ENCODE measurements around the gene LYPD6B. TPM values are rescaled to one million over a fixed set of nuclear protein-coding genes. Genes with fewer than 3 reads are reported as not detected.

LYPD6B gene
- total RNA-seq, 1 experiment from 2014 or later = 0.37 TPM

DNA sequence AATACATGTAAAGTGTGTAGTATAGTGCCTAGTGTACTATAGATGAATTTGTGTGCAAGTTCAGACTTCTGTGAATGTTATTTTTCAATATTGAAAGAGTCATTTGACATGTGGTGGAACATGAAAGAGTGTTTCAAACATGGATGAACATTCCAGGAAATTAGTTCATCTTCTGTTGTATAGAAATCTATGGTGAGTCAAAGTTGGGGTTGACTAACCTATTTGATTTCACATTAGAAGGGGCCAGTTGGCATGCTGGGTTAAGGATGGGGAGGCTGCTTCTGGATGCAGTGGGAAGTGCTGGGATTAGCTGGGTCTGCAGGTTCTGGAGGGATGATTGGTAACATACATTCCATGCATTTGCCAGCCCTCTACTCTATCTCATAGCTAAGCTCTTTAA lies 50.6 kb downstream of the LYPD6B start:
- H3K4me3 Mint-ChIP-seq (ENCODE audit: unreplicated experiment) = no peak overlapping the region

DNA sequence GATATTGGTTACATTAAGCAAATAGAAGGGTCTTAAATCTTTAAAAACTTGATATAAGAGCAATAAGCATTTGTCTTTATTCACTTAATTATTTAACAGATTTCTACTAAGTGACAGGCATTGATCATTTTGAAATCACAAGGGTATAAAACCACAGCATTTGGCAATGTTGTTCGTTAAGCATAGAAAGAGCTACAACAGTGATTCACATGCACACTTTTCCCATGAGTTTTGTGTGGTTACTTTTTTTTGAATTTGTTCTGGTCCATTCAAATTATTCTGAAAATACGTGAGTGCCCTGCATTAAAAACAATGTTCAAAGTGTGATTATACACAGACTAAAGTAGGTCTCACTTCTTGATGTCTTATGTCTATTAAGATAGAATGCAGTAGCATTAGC lies 52.2 kb downstream of the LYPD6B start:
- CTCF ChIA-PET = interaction anchor here (0.6 to 0.7 kb wide), 2 partner anchors 71 to 213 kb away, joined by 3 to 4 read pairs; no protein-coding TSS in a partner anchor
- Mint-ChIP-seq H3K36me3 (ENCODE audit: insufficient read depth, unreplicated experiment) (no peaks in the 10 kb centered on the region), H3K4me3 (ENCODE audit: unreplicated experiment) (no peak overlapping the region), H3K27ac (ENCODE audit: low read depth, unreplicated experiment) (no peak overlapping the region), H3K9me3 (ENCODE audit: unreplicated experiment) (no peaks in the 10 kb centered on the region), H3K27me3 (ENCODE audit: insufficient read depth, unreplicated experiment) (peaks cover 4% of the 10 kb centered on the region), H3K4me1 (ENCODE audit: insufficient read depth, unreplicated experiment) (no peaks in the 10 kb centered on the region)
- POLR2A ChIA-PET = no interaction called here
- intact Hi-C loops (cut with micrococcal nuclease) = no loop called here
- DNase-seq (ENCODE audit: unreplicated experiment) = no peak
- BruUV-seq (replicated peaks) = no TSS peak
- no peak for TF ChIP-seq CTCF (IDR thresholded peaks at IDR 0.05; ENCODE audit: unreplicated experiment)

More for the DNA sequence above, 50.6 kb downstream of the LYPD6B start:
- H3K9me3 Mint-ChIP-seq (ENCODE audit: unreplicated experiment) = no peaks in the 10 kb centered on the region
- POLR2A ChIA-PET = no interaction called here
- CTCF ChIA-PET = interaction anchor here (0.8 to 1.5 kb wide), 3 partner anchors 11 to 99 kb away, joined by 3 to 4 read pairs (median 3); no protein-coding TSS in a partner anchor
- no peaks in the 10 kb centered on the region for H3K4me1 Mint-ChIP-seq (ENCODE audit: insufficient read depth, unreplicated experiment)
- intact Hi-C loops (cut with micrococcal nuclease) = loop anchor here (10.0 kb wide), 1 partner anchor 226 kb away; no protein-coding TSS in a partner anchor
- no TSS peak for BruUV-seq (replicated peaks)
- H3K36me3 Mint-ChIP-seq (ENCODE audit: insufficient read depth, unreplicated experiment) = no peaks in the 10 kb centered on the region
- no peak overlapping the region for H3K27ac Mint-ChIP-seq (ENCODE audit: low read depth, unreplicated experiment)
- DNase-seq (ENCODE audit: unreplicated experiment) = no peak
- no peak for TF ChIP-seq CTCF (IDR thresholded peaks at IDR 0.05; ENCODE audit: unreplicated experiment)
- no peaks in the 10 kb centered on the region for H3K27me3 Mint-ChIP-seq (ENCODE audit: insufficient read depth, unreplicated experiment)

DNA sequence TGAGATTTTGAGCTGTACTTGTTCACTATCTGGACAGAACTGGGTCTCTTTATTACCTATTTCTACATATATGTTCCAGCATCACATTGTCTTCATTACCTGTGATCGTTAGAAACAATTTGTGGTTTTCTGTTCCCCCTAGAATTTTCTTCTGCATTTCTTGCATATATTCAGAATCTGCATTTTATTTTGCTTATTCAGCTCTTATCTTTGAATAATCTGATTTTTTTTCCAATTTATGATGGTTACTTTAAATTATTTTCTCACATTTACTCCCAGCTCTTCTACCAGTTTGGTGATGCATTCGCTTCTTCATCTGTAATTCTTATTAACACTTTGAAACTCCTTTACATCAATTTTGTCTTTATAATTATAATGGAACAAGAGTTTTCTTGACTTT lies 55.1 kb downstream of the LYPD6B start:
- Mint-ChIP-seq H3K36me3 (ENCODE audit: insufficient read depth, unreplicated experiment) (no peaks in the 10 kb centered on the region), H3K27me3 (ENCODE audit: insufficient read depth, unreplicated experiment) (peaks cover 13% of the 10 kb centered on the region), H3K27ac (ENCODE audit: low read depth, unreplicated experiment) (no peak overlapping the region), H3K9me3 (ENCODE audit: unreplicated experiment) (no peaks in the 10 kb centered on the region), H3K4me3 (ENCODE audit: unreplicated experiment) (no peak overlapping the region), H3K4me1 (ENCODE audit: insufficient read depth, unreplicated experiment) (no peaks in the 10 kb centered on the region)
- no TSS peak for BruUV-seq (replicated peaks)
- intact Hi-C loops (cut with micrococcal nuclease) = no loop called here
- CTCF ChIA-PET = interaction anchor here (0.6 kb wide), 1 partner anchor 270 kb away, joined by 3 read pairs; no protein-coding TSS in a partner anchor
- POLR2A ChIA-PET = no interaction called here
- no peak for DNase-seq (ENCODE audit: unreplicated experiment)
- no peak for TF ChIP-seq CTCF (IDR thresholded peaks at IDR 0.05; ENCODE audit: unreplicated experiment)

GRCh38 chr2:149094217-149095015 lies 55.9 kb downstream of the LYPD6B start:
- POLR2A ChIA-PET = interaction anchor here (0.7 kb wide), 1 partner anchor 13 kb away, joined by 4 read pairs; no protein-coding TSS in a partner anchor
- no peak for DNase-seq (ENCODE audit: unreplicated experiment)
- CTCF ChIA-PET = interaction anchor here (0.6 kb wide), 1 partner anchor 269 kb away, joined by 3 read pairs; no protein-coding TSS in a partner anchor
- no peaks in the 10 kb centered on the region for H3K9me3 Mint-ChIP-seq (ENCODE audit: unreplicated experiment)
- no TSS peak for BruUV-seq (replicated peaks)
- H3K27me3 Mint-ChIP-seq (ENCODE audit: insufficient read depth, unreplicated experiment) = peaks cover 13% of the 10 kb centered on the region
- H3K4me1 Mint-ChIP-seq (ENCODE audit: insufficient read depth, unreplicated experiment) = no peaks in the 10 kb centered on the region
- no peak overlapping the region for H3K4me3 Mint-ChIP-seq (ENCODE audit: unreplicated experiment)
- no peaks in the 10 kb centered on the region for H3K36me3 Mint-ChIP-seq (ENCODE audit: insufficient read depth, unreplicated experiment)
- intact Hi-C loops (cut with micrococcal nuclease) = no loop called here
- no peak overlapping the region for H3K27ac Mint-ChIP-seq (ENCODE audit: low read depth, unreplicated experiment)
- no peak for TF ChIP-seq CTCF (IDR thresholded peaks at IDR 0.05; ENCODE audit: unreplicated experiment)

All from MCF 10A (cell line).